GM21447 (cell line): ENCODE results near the gene NR2C2AP.

Experiments
- ATAC-seq: cut with Tn5 transposase; IDR thresholded peaks from one replicate; pipeline ENCODE4 v1.9.1; 2021; ENCODE audit not compliant: unreplicated experiment

The NR2C2AP gene

GRCh38 chr19:19152668-19153384 is 50.4 kb downstream of the NR2C2AP start:
- no peak for ATAC-seq

DNA sequence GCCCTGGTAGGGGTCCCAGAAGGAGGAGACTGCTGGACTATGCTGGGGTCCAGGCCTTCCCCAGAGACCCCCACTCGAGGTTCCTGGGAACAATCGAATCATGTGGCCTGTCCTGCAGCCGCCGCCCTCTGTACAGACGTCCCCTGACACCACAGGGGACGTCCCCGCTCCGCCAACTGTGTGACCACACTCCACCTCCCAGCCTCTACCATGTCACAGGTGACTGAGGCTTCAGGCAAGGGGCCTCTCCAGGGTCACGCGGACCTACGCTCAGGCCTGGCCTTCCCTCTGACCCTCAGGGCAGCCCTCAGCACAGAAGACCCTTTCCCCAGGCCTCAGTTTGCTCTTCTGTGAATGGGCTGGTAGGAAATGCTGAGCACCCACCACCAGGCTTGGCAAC is 51.8 kb downstream of the NR2C2AP start:
- ATAC-seq: no peak
